ENCODE measurements around the gene TRA2A.

Gene TRA2A

DNA sequence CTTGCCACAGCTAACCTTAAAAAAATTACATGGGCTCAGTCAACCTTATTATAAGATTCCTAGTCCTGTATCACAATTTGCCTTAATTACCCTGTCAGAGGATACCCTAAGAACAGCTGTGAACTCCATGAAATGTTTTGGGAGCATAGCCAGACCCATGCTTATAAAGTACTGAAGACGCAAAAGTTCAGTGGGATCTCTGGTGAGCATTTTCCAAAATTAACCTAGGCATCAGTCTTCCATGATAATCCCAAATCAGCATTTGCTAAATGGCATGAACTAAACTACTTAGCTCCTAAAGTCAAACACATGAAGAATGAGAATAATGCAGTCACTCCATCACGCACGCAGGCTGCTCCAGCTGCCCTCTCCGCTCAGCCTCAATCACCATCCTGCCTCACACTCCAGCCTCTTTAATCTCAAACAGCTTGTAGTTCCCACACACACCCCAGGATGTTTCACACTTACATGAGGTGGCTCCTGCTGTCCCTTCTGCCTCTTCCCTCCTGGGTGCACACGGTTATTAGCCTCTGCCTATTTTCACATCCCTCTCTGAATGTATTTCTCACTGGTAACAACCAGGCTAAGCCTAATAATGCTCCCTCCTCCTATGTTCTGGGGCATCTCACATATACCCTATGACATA, 76.8 kb downstream of the TRA2A start:
- Histone ChIP-seq H3K9me3 (ENCODE audit: control insufficient read depth, insufficient read depth, low read length) (no peaks in the 10 kb centered on the region), H3K27ac (ENCODE audit: low read length) (no peak overlapping the region), H3K4me1 (ENCODE audit: control insufficient read depth, insufficient read depth, low read length) (peaks cover 3% of the 10 kb centered on the region), H3K4me3 (ENCODE audit: low read length) (no peak overlapping the region), H3K36me3 (ENCODE audit: control insufficient read depth, insufficient read depth, low read length) (peaks cover 2% of the 10 kb centered on the region; the same call in 1 of the 2 replicates), H3K27me3 (ENCODE audit: control insufficient read depth, insufficient read depth, low read length) (no peaks in the 10 kb centered on the region)
- no peak for DNase-seq (ENCODE audit: low read depth, low spot score)
- WGBS (ENCODE audit: insufficient coverage, insufficient read length) = no CpG with 5 or more reads among the region's 5 CpGs

All from iPS DF 6.9 (cell line).